Large intestine (tissue), 3 donors: ENCODE results near the gene IFT27. TPM values are rescaled to one million over a fixed set of nuclear protein-coding genes. Genes with fewer than 3 reads are reported as not detected.
"Not testable (repeated sequence)": the region's sequence is repeated elsewhere in the genome, so short reads cannot be mapped to it uniquely, and the experiment has no call there.

Experiments used
- DNase-seq, 2 donors: peaks; one replicate each; pipeline versions ENCODE4 v3.0.0 to v3.0.0-alpha.2; 2013
- H3K27ac ChIP-seq: one replicate; pipeline ENCODE4 v1.5.1; 2013; ENCODE audit warnings: low read length
- H3K27me3 ChIP-seq: 2 replicates; pipeline ENCODE4 v1.6.1; 2013; ENCODE audit warnings: low read length; ENCODE audit not compliant: control insufficient read depth, insufficient read depth
- H3K36me3 ChIP-seq: 2 replicates; pipeline ENCODE4 v1.6.1; 2013; ENCODE audit warnings: low read length; ENCODE audit not compliant: control insufficient read depth, insufficient read depth
- H3K4me1 ChIP-seq: one replicate; pipeline ENCODE4 v1.6.1; 2013; ENCODE audit warnings: low read length; ENCODE audit not compliant: control insufficient read depth, insufficient read depth
- H3K4me3 ChIP-seq: one replicate; pipeline ENCODE4 v1.5.1; 2013; ENCODE audit warnings: low read length
- H3K9me3 ChIP-seq: one replicate; pipeline ENCODE4 v1.6.1; 2013; ENCODE audit warnings: mild to moderate bottlenecking, low read depth, low read length, moderate library complexity; ENCODE audit not compliant: control insufficient read depth
- WGBS: methylation state at CpG from one replicate; pipeline ENCODE4 v1.1.5; 2013; ENCODE audit warnings: low lambda C conversion rate; ENCODE audit not compliant: insufficient coverage; 5-methylcytosine and 5-hydroxymethylcytosine counted together
- polyA plus RNA-seq: library from polyadenylated mRNA; unstranded; fragments of 120-200 nt; gene quantifications from one replicate; pipeline ENCODE4 v1.2.1, GENCODE V29; 2013

Gene IFT27
- polyA plus RNA-seq, 1 donor = 28.7 TPM

- no peak overlapping the region for H3K4me3 ChIP-seq
- peak; percentile 42 to 52 for DNase-seq
- no peak overlapping the region for H3K27ac ChIP-seq
- WGBS = no CpG with 5 or more reads among the region's 19 CpGs
- H3K9me3 ChIP-seq = no peaks in the 10 kb centered on the region
- H3K27me3 ChIP-seq = peaks cover 7% of the 10 kb centered on the region
- peaks cover 6% of the 10 kb centered on the region for H3K36me3 ChIP-seq
- H3K4me1 ChIP-seq = peaks cover 5% of the 10 kb centered on the region
Observed at GRCh38 chr22:36757668-36758211, 18.2 kb downstream of the IFT27 start.

GRCh38 chr22:36756746-36757655, 18.9 kb downstream of the IFT27 start:
- WGBS = no CpG with 5 or more reads among the region's 28 CpGs
- peaks cover 7% of the 10 kb centered on the region for H3K27me3 ChIP-seq
- no peaks in the 10 kb centered on the region for H3K9me3 ChIP-seq
- H3K4me1 ChIP-seq = peaks cover 4% of the 10 kb centered on the region
- H3K27ac ChIP-seq = no peak overlapping the region
- no peak overlapping the region for H3K4me3 ChIP-seq
- no peak for DNase-seq
- H3K36me3 ChIP-seq = peaks cover 2% of the 10 kb centered on the region

DNA sequence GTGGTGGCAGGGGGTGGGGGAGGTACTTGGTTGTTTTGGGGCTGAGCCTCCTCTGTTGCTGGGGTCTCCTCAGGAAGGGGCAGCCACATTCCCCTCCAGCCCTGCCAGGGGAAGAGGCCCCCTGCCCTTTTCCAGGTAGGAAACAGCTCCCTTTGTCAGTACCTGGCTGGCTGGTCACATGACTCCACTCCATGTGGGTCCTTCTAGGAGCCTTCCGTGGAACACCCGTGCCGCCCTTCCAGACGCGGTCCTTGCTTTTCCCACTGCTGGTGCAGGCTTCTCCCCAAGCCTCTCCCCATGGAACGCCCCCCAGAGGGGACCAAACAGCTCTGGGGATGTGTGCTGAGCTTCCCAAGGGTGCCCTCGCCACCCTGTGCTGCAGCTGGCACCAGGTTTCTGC, 19.9 kb downstream of the IFT27 start:
- Histone ChIP-seq H3K27me3 (peaks cover 7% of the 10 kb centered on the region), H3K4me3 (no peak overlapping the region), H3K4me1 (no peaks in the 10 kb centered on the region), H3K9me3 (no peaks in the 10 kb centered on the region), H3K36me3 (no peaks in the 10 kb centered on the region), H3K27ac (no peak overlapping the region)
- WGBS = no CpG with 5 or more reads among the region's 7 CpGs
- no peak for DNase-seq

DNA sequence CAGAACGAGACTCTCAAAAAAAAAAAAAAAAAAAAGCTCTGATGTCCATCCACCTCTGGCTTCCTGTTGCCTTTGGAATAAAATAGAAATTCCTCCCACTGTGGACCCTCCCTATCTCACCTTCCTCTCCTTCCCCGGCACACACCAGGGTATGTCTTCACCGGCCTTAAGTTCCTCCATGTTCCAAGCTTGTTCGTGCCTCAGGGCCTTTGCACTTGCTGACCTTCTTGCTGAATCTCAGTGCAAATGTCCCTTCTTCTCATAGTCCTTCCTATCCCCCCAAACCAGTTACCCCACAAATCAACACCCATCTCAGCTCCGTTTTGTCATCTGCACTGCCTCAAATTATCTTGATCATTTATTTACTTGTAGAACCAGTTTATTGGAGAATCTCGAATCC, 20.6 kb downstream of the IFT27 start:
- Histone ChIP-seq H3K9me3 (no peaks in the 10 kb centered on the region), H3K4me1 (no peaks in the 10 kb centered on the region), H3K4me3 (no peak overlapping the region), H3K36me3 (no peaks in the 10 kb centered on the region), H3K27ac (no peak overlapping the region), H3K27me3 (peaks cover 7% of the 10 kb centered on the region)
- WGBS = 89% methylated on average over 1 of the region's 6 CpGs
- no peak for DNase-seq

- H3K4me3 ChIP-seq, H3K27me3 ChIP-seq, H3K9me3 ChIP-seq, H3K27ac ChIP-seq, H3K4me1 ChIP-seq, H3K36me3 ChIP-seq, DNase-seq: not testable (repeated sequence)
- WGBS = no CpG with 5 or more reads among the region's 9 CpGs
Observed at GRCh38 chr22:36754881-36755280, 21.0 kb downstream of the IFT27 start.

GRCh38 chr22:36753916-36754315, 22.0 kb downstream of the IFT27 start:
- DNase-seq = no peak
- Histone ChIP-seq H3K9me3 (no peaks in the 10 kb centered on the region), H3K36me3 (no peaks in the 10 kb centered on the region), H3K4me1 (no peaks in the 10 kb centered on the region), H3K27me3 (peaks cover 7% of the 10 kb centered on the region), H3K4me3 (no peak overlapping the region), H3K27ac (no peak overlapping the region)
- WGBS = 100% methylated on average over 1 of the region's 12 CpGs

DNA sequence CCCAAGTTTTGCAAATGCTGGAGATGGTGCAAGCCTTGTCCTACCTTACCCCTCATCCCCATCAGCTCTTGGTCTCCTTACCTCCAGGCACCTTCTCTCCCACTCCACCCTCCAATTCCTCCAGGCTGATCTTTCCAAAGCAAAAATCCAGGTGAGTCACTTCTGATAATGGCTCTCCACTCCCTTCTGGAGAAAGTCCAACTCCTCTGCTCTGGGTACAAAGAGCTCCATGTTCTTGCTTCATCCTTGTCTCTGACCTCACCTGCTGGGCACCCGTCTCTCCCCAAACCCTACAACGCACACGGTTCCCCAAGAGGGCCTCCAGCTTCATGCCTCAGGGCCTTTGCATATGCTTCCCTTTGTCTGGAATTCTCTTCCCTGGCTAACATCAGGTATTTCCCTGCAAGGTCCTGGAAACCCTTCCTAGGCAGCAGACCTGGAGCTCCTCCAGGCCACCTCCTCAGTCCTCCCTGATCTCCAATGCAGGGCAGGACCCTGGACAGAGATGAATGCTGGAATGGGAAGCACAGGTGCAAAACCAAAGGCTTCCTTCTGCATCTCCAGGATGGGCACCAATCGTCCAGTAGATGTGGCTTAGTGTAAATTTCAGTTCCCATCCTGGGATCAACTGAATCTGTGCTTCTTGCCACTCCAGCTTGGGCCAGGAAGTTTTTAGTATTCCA, 22.7 kb downstream of the IFT27 start:
- no peaks in the 10 kb centered on the region for H3K9me3 ChIP-seq
- no peak overlapping the region for H3K4me3 ChIP-seq
- peaks cover 7% of the 10 kb centered on the region for H3K27me3 ChIP-seq
- WGBS = no CpG with 5 or more reads among the region's 4 CpGs
- no peaks in the 10 kb centered on the region for H3K4me1 ChIP-seq
- H3K27ac ChIP-seq = no peak overlapping the region
- H3K36me3 ChIP-seq = no peaks in the 10 kb centered on the region
- DNase-seq = peak; percentile 57 to 86

DNA sequence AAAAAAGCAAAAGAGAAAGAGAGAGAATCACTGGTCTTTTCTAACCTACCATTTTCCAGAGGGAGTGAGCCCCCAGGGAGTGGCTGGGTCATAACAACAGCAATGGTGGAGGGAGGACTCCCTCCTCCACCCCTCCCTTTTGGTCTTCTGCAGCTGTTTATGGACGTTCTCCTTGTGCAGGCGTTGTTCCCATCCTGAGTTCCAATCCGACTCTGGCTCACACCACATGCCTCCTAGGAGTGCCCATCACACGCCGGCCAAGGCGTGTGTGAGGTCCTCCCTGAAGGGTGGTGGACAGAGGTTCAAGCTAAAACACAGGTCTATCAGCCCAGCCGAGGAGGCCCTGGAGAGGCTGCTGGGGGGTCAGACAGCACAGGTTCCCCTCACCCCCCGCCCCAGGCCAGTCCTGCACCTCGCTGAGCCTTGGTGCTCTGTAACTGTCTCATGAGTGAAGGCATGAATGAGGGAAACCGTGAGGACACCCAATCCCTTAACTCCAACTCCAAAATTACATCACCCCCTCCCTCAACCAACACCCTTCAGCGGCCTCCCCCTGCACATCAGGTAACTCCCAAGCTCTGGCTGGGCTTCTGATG, 29.4 kb downstream of the IFT27 start:
- DNase-seq = no peak
- Histone ChIP-seq H3K4me1 (no peaks in the 10 kb centered on the region), H3K27me3 (no peaks in the 10 kb centered on the region), H3K36me3 (no peaks in the 10 kb centered on the region), H3K4me3 (no peak overlapping the region), H3K27ac (no peak overlapping the region), H3K9me3 (no peaks in the 10 kb centered on the region)
- no CpG with 5 or more reads among the region's 11 CpGs for WGBS

- Histone ChIP-seq H3K27ac (no peak overlapping the region), H3K27me3 (no peaks in the 10 kb centered on the region), H3K4me1 (no peaks in the 10 kb centered on the region), H3K4me3 (no peak overlapping the region), H3K9me3 (no peaks in the 10 kb centered on the region), H3K36me3 (no peaks in the 10 kb centered on the region)
- DNase-seq = no peak
- no CpG with 5 or more reads among the region's 8 CpGs for WGBS
Observed at GRCh38 chr22:36745301-36745995, 30.5 kb downstream of the IFT27 start.

DNA sequence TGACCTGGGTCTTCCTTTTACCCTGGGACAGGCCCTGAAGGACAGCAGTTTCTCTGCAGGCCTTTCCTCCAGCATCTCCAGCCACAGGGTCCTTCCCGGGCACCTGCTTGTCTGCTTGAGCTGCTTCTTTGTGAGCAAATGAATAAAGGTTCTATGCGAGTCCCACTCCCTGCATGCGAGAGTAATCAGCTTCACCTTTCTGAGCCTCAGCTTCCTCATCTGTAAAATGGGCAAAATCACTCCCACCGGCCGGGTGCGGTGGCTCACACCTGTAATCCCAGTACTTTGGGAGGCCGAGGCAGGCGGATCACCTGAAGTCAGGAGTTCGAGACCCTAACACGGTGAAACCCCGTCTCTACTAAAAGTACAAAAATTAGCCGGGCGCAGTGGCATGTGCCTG, 31.1 kb downstream of the IFT27 start:
- H3K9me3 ChIP-seq = no peaks in the 10 kb centered on the region
- no peak for DNase-seq
- no peaks in the 10 kb centered on the region for H3K4me1 ChIP-seq
- WGBS = no CpG with 5 or more reads among the region's 13 CpGs
- no peaks in the 10 kb centered on the region for H3K27me3 ChIP-seq
- no peak overlapping the region for H3K27ac ChIP-seq
- H3K4me3 ChIP-seq = no peak overlapping the region
- no peaks in the 10 kb centered on the region for H3K36me3 ChIP-seq
